Stimulated activated CD8-positive, alpha-beta memory T cell treated with anti-CD3 and anti-CD28 coated beads, Interleukin-4, amount 100 ng/mL, for 4 hours (primary cell): ENCODE data around the gene DCDC1.

ENCODE experiments used
- DNase-seq, 2 donors: peaks; one replicate each; pipeline ENCODE4 v3.0.0-alpha.2; 2020; ENCODE audit warnings: low read depth in 2 of 2, low spot score in 1 of 2

The DCDC1 gene

DNA sequence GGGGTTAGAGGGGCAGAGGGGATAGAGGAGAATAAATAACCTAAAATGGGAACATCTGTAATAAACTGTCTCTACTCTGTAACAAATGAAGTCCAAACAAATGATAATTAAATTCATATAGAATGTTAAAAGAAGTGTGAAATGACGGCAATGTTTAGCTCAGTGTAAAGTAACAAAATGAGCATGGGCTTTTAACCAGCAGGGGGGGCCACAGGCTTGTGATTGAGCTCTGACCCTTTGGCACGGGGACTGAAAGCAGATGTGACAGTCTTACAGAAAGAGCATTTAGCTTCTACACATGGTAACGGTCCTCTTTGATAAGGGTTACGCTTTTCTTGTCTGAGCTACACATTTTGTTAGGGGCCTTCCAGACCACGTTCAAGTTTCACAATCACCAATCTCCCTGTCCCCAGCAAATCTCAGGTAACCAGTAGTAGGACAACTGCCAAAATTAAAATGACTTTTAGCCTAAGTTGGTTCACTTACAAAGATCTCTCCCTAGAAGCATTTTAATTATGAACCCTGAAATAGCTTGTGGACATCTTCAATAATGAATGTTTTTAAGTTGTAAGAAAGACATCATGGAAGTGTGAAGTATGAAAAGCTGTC lies 262.5 kb downstream of the DCDC1 start:
- DNase-seq: peak in 1 of 2 donors; percentile 18

DNA sequence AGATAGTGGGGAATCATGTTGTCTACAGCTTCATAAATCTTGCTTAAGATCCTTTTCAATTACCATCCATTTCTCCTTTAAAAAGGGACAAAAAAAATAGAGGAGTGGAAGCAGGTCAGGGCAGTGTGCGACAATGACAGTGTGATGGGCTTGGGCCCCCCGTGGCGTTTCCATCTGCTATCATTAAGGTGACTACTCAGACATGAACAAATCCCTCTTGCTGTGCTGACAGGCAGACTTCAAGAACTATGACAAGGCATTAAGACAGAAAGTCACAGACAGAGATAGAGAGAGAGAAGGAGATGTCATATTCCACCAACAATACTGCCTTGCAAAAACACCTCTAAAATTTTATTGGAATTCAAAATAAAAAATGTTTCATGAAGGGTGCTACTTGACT lies 263.2 kb downstream of the DCDC1 start:
- DNase-seq: no peak

DNA sequence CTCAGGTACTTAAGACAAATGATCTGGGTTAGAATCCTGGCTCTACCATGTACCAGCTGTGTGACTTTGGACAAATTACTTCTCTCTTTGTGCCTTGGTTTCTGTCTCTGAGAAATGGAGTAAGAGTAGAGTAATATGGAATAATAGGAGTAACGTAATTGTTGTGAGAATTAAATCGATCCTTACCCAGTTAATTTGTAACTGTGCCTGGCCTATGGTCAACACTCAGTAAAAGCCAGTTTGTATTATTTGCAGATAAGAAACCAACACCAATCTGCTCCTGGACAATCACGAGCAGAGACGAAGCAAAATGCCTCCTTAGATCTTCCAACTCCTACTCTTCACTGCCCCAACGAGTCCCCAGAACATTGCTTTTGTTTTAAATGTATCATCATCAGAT lies 266.7 kb downstream of the DCDC1 start:
- no peak for DNase-seq

DNA sequence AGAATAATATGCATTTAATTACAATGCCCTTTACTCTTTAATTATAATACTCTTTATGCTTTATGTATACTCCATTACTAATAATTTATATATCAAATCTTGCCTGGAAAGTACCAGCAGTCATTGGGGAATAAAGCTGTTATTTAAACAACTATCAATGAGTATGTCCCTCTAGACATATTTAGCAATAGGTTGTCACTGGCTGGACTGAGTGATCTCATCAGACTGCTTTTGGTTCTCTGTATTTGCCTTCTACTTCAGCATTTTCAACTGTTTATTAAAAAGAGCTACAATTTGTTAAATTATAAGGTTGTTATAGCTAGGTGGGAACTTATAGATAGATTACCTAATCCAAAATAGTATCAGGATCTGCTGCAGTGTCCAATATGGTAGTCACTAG lies 267.2 kb downstream of the DCDC1 start:
- DNase-seq: no peak

DNA sequence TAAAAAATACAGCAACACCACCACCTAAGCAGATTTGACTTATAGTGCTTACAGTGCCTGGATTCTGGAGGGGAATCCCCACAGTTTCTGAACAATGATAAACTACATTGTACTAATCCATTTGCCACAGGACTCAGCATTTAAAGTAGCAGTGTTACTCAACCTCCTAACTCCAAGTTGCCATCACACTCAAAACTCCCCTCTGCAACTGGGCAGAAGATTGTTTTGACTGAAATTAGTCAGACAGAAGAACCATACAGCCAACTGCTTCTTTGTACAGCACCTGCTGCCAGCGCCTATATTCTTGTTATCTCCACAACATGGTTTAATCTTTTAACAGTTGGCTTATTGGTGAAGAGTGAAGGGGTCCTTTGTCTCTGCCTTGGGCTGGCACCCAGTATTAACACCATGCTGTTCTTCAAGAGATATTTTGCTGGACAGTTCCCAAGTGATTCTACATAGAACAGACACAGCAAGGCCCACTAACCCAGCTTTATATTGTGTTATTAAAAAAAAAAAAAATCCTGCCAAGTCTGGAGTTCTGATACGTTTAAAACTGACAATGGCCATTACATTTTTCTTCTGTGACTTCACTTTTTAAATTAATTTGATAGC lies 273.2 kb downstream of the DCDC1 start:
- DNase-seq: no peak

DNA sequence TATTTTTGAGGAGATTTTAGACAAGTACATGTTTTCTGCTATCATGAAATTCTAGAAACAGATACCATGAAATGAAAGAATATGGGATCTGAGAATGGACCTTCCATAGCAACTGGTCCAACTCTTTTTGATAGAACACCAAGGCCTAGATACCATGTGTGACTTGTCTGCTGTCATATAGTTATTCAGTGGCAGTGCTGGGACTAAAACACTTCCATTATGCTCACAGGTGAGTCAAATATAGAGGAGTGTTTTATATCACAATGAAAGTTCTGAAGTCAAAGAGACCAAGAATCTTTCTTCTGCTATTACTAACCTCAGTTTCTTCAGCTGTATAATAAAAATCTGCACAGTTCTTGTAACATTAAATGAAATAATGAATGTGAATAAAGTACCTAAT lies 276.9 kb downstream of the DCDC1 start:
- no peak for DNase-seq

DNA sequence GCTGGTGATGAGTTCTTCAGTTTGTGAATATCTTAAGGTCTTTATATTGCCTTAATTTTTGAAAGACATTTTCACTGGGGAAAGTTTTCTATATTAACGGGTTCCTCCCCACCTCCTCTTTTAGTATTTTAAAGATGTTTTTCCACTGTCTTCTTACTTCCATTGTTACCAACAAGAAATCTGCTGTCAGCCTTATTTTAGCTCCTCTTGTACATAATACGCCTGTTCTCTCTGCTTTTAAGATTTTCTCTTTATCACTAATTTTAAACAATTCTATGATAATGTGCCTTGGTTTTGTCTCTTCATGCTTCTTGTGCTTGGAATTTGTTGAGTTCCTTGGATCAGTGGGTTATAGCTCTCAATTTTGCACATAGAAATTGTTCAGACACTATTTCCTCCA lies 280.4 kb downstream of the DCDC1 start:
- no peak for DNase-seq

DNA sequence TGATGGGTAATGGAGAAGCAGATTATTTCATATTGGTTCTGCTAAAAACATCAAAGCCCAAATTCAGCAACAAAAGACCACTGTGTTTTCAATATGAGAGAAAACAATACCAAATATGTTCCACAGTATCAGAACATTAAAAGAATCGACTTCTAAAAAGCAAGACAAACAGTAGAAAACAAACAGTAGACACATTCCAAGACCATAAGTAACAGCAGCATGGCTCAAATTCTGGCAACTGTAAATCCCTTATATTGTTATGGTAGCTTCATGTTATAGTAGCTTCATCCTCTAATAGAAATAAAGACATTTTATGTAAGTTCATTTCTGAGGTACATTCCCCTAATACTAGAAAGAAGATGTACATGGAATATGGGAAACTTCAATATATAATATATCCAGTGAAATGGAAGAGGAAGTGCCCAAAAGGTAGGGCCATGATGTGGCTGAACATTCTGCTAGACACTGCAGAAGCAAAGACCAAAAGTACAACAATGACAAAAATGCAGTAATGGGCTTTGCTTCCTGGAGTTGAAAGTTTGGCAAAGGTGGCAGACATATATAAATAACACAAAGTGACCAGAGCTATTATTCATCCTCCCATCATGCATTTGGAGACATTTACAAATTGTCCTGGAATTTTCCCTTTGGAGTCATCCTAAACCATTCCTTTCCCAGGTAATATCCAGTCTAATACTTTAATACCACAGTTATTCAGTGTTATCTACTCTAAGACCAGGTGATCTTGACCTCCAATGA lies 299.9 kb downstream of the DCDC1 start:
- no peak for DNase-seq

DNA sequence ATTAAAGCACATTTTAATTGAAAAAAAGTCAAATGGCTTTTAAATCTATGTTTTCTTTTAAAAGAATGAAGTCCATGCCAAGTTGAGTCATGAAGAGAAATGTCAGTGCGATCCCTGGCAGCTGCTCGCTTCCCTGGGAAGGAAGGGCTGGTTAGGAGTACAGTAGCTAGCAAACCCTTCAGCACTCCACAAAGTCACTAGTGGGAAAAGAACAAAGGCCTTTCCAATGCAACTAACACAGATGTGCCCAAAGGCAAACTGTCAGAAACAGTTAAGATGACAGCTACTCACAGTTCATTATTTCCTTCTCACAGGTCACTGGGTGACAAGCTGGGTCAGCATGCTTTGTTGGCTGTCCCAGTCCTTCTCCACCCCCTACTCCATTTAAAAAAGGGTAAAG lies 308.7 kb downstream of the DCDC1 start:
- DNase-seq: no peak

DNA sequence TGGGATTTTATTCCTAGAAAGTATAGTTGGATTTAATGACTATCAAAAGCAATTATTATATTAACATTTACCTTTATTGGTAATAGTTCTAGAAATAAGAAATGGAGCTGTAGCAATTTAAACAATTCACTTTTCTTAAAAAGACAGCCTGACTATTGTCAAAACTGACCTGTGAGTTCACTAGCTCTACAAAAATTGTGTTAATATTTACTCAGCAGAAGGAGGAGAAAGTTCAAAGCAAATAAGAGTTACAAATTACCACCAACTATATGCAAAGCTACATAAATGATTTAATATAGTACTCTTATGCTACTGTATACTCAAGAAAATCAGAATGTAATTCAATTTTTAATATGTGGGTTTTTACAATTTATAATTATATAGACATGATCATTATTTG lies 310.0 kb downstream of the DCDC1 start:
- DNase-seq: no peak

DNA sequence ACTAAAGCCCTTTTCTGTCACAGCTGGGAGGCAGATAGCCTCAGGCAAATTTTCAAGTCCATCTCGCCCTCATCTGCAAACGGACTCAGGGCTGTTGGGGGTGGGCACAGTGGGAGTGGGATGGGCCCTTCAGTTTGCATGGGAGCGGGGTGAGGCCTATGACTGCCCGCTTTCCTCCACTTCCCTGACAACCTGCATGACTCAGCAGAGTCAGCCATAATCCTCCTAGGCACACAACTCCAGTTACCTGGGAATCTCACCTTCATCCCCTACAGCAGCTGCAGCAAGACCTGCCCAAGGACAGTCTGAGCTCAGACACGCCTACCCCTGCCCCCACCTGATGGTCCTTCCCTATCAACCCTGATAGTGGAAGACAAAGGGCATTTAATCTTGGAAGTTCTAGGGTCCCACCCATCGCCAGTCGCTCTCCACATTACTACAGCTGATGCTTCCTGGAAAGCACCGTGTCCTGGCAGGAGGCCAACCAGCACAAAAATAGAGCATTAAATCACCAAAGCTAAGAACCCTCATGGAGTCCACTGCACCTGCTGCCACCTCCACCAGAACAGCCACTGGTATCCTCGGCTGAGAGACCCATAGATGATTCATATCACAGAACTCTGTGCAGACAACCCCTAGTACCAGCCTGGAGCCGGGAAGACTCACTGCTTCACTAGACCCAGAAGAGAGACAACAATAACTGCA lies 319.3 kb downstream of the DCDC1 start:
- DNase-seq: no peak

DNA sequence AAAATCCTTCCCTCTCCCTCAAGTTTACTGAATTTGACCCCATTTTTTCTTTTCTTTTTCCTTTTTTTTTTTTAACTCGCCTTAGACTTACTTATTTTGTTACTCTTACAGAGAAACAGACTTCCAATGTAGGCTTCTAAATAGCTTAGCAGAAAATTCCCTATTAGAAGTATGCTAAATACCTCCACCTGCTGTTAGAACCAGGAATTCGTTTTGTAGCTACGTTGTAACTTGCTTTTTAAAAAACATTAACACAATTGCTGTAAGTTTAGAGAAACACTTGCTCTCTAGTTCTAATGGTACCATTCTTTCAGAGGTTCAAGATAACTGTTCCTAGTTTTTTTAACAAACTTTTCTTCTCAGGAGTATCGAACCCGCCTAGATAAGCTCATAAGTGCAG lies 324.2 kb downstream of the DCDC1 start:
- no peak for DNase-seq

DNA sequence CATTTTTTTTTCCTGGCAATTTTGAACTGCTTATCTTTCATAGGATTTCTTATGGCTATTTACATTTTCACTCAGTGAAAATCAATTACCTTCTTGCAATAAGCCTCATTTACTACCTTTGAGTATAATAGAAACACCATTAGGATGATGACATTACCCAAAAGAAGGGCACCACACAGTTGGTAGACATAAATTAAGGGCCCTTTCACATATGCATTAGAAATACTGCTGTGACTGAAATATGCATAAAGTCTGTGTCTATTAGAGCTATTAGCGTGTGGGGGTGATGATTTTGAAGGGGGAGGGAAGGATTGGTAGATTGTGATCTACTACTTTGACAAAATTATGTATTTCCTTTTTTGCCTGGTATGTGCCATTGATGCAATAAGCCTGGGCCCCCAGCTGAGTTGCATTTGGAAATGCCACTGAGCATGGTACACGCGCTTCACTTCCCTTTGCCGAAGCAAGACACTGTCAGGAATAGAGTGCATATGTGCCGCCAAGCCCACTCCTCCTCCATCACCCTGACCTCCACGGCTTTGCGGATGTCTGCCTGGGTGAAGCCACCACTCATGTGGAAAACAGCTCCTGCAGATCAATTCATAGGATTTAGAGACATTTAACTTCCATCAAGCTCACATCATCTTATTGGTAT lies 339.3 kb downstream of the DCDC1 start:
- no peak for DNase-seq

DNA sequence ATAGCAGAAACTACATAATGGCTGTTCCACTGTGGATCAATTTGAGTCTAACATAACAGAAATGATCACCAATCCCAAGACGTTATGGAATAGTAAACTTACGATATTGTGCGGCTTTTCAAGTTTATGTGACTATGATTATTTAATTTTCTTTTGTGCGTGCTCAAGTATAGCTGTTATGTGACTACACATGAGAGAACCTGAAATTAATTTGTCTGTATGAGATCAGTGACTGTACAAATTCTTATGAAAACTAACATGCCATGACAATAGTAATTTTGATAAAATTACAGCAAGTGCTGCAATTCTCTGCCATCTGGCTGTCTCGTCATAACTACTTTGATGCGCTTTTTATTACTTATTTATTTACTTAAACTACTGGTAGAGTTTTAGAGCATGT lies 343.2 kb downstream of the DCDC1 start:
- no peak for DNase-seq

DNA sequence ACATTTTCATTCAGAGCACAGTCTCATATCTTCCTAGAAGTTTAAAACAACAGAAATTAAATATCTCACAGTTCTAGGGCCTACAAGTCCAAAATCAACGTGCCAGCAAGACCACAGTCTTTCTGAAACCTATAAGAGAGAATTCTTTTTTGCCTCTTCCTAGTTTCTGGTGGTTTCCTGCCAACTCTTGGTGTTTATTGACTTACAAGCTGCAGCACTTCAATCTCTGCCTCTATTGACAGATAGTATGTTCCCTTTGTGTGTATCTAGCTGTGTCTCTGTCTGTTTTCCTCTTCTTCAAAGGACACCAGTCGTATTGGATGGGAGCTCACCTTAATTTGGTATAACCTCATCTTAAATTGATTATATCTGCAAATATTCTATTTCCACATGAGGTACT lies 347.5 kb downstream of the DCDC1 start:
- no peak for DNase-seq

DNA sequence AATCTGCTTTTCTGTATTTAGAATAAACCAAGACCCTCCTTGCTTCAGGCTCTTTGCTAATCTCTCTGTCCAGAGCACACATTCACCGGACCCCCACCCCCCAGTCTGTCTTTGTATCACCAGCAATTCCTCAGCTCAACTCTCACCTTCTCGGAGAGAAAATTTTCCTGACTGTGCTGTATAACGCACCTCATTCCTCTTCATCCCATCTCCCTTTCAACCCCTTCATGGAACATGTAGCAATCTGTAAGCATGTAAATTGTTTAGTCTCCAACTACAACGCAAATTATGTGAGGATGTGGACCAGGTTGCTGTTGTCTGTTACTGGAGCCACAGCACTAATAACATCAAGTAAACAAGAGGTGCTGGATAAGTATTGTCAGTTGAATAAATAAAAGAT lies 349.8 kb downstream of the DCDC1 start:
- no peak for DNase-seq

DNA sequence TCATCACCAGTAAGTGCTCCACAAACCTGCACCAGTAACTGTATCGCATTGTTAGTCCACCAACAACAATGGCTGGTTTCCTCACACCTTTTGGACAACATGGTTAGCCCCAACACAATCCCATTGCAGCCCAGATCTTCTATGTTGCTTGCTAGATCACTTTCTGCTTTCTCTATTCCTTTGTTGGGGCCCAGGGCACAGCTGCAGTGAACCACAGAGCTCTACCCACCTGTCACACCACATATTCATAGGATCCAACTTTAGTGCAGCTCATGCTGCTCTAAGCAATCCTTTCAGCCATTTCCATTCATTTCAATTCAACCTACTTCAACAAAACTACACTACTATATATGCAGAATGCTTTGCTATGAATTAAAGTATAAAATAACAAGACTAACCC lies 364.3 kb downstream of the DCDC1 start:
- DNase-seq: no peak

DNA sequence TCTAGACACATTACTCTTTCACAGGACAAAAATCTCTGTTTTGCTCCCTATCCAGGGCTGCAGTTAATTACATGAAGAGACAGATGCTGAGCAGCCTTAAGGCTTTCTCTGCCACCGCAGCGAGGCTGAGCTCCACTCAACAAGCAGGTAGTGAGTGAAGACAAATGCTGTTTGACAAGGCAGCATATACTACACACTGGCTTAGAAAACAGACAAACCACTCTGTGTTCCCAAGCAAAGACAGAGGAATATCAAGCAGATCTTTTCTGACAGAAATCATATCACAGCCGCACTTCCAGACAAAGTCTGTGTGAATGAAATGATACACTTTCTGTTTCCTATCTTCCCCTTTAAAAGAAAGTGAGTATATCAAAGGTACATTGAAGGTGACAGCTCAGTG lies 368.1 kb downstream of the DCDC1 start:
- DNase-seq: no peak

DNA sequence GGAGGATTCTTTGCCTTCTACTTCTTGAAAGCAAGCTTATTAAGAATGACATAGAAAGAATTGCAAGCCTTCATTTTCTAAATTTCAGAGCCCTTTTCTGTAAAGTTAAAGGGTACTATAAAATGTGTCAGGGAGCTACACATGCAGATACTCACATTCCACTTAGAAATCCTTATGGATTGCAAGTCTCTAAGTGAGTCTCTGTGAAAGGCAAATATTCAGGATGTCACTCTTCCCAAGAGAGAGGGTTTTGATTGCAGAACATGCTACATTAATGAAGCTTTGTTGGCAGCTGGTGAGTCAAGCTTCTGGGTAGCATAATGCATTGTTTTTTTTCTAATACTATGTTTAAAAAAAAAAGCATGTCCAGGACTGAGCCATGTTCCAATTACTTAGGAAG lies 369.2 kb downstream of the DCDC1 start:
- DNase-seq: no peak

DNA sequence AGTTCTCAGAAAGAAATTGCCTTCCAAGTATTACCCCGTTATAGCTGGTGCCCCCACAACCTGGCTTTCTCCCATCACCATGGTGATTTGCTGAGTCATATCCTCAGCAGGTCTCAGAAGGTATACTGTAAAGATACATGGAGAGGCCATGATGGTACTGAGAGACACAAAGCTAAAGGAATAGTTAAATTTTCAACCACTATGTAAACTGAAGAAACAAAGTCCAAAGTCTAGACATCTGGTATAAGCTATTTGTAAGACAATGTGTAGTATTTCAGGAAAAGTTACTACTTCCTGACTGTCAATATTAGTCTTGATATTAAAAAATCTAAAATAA lies 377.1 kb downstream of the DCDC1 start:
- DNase-seq: no peak

DNA sequence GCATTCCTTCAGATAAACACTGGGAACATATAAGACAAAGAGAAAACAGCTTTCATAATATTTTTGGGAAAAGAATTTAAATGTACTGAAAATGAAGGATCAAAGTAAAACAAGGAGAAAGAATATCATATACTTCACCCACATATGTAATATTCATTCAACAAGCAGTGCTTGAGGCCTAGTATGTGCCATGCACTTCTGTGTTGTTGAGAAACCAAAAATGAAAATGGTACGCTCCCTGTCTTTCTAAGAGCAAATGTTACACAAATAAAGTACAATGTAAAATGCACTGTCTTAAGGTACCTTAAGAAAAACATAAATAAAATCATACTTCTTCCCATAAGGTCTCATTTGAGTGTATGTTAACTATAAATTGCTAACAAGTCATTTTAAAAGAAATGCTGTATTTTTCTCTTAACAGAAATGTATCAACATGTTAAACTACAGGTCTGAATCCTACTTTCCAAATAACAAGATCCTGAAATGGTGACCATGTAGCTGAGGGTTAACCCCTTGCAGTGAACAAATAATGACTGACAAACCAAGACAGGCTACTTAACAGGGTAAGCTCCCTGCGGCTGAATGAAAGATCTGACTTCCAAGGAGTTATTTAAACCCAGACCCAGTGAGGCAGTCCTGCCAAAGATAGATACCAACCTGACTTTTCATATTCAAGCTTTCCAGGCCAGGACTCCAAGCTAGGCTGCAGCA lies 377.6 kb downstream of the DCDC1 start:
- no peak for DNase-seq
